GM21447 (cell line): ENCODE measurements around the gene ALKBH4.
"Not testable (repeated sequence)": the region's sequence is repeated elsewhere in the genome, so short reads cannot be mapped to it uniquely, and the experiment has no call there.

Experiments
- ATAC-seq: cut with Tn5 transposase; IDR thresholded peaks from one replicate; pipeline ENCODE4 v1.9.1; 2021; ENCODE audit not compliant: unreplicated experiment

The ALKBH4 gene

GRCh38 chr7:102455596-102455995 is 9.1 kb downstream of the ALKBH4 start:
- ATAC-seq, result no peak

DNA sequence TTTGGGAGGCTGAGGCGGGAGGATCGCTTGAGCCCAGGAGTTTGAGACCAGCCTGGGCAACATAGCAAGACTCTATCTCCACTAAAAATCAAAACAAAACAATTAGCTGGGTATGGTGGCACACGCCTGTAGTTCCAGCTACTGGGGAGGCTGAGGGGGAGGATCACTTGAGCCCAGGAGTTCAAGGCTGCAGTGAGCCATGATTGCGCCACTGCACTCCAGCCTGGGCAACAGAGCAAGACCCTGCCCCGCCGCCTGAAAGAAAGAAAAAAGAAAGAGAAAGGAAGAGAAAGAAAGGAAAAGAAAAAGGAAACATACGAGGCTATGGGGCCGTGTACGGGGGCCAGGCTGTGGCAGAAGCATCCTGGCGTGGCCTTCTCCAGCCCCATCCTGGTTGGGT is 9.7 kb downstream of the ALKBH4 start:
- not testable (repeated sequence) for ATAC-seq

- ATAC-seq, result no peak
Observed at GRCh38 chr7:102454468-102454867, 10.2 kb downstream of the ALKBH4 start.

- ATAC-seq, result no peak
Observed at GRCh38 chr7:102453319-102453718, 11.3 kb downstream of the ALKBH4 start.

- no peak for ATAC-seq
Observed at GRCh38 chr7:102452451-102452850, 12.2 kb downstream of the ALKBH4 start.

DNA sequence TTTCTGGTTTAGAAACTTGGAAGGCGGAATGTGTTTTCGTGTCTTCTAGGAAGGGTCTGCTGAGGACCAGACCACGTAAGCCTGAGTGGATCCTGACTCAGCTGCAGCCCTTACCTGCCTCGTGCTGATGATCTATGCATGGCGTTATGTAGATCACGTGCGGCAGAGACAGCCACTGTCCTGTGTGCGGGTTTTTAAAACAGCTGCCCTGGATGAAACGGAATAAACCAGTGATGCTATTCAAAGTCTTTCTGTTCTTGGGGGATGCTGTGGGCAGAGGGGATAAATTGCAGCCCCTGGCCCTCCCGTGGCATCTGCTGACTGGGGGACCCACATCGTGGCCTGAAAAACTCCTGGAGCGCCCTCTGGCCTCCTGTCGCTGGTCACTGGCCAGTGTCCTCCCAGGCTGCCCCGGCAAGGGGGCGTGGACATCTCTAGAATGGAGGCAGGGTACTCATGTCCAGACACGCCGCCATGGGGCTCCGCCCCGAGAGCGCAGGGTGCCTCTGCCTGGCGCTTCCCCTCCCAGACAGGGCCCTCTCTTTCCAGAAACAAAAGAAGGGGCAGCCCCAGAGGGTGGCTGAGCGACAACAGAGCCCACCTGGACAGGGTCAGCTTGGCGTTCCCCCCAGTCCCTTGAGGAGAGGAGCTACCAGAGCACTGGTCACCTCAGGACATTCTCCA is 13.2 kb downstream of the ALKBH4 start:
- ATAC-seq, result no peak

DNA sequence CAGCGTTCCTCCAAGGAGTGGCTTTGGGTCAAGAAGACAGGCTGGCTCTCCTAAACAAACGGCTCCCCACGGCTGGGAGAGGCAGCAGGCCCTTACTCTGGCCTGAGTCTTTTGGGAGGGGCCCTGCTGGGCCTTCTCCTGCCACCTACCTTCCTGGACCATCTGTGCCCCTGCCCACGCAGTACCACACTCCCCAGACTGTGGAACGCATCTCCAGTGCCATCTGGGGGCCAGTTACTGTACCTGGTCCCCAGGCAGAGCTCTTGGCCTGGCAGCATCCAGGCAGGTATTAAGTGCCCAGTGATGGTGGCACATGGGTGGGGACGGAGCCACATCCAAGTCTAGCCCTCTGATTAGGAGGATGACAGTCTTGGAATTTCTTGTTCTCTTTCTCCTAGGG is 14.4 kb downstream of the ALKBH4 start:
- no peak for ATAC-seq

- no peak for ATAC-seq
Observed at GRCh38 chr7:102449136-102449535, 15.5 kb downstream of the ALKBH4 start.

GRCh38 chr7:102447311-102447710 is 17.4 kb downstream of the ALKBH4 start:
- no peak for ATAC-seq

DNA sequence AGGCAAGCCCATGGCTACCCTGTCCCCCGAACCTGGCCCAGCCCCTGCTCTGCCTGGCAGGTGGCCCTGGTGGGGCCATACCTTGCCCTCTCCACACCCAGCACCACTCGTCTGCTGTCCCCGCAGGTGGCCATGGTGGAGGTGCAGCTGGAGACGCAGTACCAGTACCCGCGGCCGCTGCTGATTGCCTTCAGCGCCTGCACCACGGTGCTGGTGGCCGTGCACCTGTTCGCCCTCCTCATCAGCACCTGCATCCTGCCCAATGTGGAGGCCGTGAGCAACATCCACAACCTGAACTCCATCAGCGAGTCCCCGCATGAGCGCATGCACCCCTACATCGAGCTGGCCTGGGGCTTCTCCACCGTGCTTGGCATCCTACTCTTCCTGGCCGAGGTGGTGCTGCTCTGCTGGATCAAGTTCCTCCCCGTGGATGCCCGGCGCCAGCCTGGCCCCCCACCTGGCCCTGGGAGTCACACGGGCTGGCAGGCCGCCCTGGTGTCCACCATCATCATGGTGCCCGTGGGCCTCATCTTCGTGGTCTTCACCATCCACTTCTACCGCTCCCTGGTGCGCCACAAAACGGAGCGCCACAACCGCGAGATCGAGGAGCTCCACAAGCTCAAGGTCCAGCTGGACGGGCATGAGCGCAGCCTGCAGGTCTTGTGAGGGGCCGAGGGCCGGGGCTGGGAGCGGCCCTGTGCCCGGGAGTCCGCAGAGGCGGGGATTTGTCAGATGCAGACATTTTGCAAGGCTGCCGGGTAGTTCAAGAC is 18.1 kb downstream of the ALKBH4 start:
- ATAC-seq, result no peak

- ATAC-seq, result no peak
Observed at GRCh38 chr7:102445674-102446071, 19.0 kb downstream of the ALKBH4 start.

DNA sequence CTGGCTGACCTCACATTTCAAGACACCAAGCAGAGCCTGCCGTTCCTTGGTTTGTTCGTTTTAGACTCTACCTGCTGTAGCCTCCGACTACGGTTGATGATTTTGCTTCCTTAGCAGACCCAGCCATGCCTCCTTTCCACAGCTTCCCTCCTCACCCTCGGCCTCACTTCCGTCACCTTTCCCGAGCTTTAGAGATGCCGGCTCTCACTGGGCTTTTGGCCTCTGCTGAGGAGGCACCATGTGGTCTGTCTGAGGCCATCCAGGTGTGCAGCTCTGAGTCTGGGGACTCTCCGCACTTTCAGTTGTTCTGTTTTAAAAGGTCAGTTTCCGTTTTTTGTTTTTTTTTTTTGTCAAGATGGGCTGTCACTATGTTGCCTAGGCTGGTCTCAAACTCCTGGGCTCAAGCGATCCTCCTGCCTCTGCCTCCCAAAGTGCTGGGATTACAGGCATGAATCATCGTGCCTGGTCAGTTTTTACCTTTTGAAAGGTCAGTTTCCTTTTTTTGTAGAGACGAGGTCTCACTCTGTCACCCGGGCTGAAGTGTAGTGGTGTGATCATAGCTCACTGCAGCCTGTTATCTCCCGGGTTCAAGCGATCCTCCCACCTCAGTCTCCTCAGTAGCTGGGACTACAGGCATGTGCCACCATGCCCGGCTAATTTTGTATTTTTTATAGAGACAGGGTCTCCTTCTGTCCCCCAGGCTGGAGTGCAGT is 19.5 kb downstream of the ALKBH4 start:
- ATAC-seq, result peak; percentile 44

DNA sequence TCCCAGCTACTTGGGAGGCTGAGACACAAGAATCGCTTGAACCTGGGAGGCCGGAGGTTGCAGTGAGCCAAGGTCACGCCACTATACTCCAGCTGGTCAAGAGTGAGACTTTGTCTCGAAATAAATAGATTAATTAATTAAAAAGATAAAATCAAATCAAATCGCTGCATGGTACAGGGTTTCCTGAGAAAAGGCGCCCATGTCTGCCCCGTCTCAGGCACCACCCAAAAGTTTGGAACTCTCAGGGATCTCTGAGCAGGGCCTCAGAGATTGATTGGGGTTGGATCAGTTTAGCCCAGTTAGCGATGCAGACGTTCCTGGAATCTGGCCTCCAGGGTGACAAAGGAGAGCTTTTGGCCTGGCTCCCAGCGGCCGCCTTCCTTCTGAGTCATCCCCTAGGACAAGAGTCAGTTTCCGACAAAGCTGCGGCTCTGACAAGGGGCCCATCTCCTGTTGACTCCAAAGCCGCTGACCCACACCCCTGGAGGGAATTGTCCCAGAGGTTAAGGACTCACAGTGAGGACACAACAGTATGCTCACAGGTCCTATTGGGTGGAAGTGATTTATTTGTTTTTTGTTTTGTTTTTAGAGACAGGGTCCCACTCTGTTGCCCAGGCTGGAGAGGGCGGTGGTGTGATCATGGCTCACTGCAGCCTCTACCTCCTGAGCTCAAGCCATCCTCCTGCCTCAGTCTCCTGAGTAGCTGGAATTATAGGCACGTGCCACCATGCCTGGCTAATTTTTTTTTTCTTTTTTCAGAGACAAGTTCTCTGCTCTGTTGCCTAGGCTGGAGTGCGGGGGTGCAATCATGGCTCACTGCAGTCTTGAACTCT is 24.5 kb downstream of the ALKBH4 start:
- no peak for ATAC-seq

GRCh38 chr7:102436118-102436517 is 28.5 kb downstream of the ALKBH4 start:
- ATAC-seq, result no peak

- ATAC-seq, result peak; percentile 6
Observed at GRCh38 chr7:102434039-102434486, 30.6 kb downstream of the ALKBH4 start.

- ATAC-seq, result peak; percentile 48
Observed at GRCh38 chr7:102433219-102434038, 31.2 kb downstream of the ALKBH4 start, which contains the start of gene ORAI2. ORAI2 (plus strand) TSS chr7:102433575; CDS start chr7:102438957, 5,382 bp downstream.

DNA sequence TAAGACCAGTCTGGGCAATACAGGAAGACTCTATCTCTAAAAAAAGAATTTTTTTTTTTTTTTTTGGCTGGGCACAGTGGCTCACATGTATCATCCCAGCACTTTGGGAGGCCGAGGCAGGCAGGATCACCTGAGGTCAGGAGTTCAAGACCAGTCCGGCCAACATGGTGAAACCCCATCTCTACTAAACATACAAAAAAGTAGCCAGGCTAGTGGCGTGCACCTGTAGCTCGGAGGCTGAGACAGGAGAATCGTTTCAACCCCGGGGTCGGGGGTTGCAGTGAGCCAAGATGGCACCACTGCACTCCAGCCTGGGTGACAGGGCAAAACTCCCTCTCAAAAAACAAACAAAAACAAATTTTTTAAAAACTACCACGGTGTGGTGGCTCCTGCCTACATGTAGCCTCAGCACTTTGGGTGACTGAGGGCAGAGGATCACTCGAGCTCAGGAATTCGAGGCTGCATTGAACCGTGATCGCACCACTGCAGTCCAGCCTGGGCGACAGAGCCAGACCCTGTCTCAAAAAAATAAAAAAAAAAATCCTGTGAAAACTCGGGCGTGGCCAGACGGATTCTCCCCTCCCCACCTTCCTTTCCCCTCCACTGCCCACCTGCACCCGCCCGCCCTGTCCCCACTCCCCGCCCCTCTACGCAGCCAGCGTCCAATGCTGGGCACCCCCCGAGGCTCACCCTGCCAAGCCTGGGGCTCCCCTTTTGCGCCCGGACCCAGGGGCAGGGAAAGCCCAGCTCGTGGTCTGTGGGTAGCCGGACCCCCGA is 32.0 kb downstream of the ALKBH4 start:
- peak; percentile 25 for ATAC-seq

DNA sequence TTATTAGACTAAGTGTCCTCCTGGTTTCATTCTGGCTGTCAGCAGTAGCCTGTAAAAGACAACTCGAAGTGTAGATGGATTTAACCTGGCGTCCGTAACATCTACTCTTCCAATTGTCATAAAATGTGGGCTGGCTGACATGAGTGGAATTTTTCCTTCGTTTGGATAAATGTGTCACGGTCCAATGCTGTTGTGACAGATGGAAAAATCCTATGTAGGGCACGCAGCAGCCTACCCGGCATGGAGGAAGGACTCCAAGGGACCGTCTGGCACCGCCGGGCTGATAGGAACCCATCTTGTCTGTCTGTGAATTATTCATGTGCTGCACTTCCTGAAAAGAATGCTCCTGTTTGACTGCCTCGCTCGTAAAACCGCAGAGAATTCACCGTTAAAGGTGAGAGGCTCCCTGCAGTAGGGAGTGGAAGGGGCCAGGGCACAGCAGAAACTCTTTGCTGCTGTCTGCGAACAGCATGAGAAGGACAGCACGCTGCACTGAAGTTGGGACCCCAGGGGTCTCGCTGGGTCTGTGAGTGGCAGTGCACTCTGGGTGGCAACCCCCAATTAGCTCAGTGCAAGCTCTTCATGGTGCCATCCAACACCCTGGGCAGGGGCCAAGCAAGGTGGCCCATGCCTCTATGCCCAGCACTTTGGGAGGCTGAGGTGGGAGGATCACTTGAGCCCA is 32.9 kb downstream of the ALKBH4 start:
- peak; percentile 33 for ATAC-seq
